A673 (cell line): ENCODE results near the gene CYSTM1.

ENCODE experiments used
- CTCF ChIP-seq: fragments of 300-800, 200-600 bp; sonication (generic); conservative IDR thresholded peaks from 2 replicates; pipeline ENCODE4 v1.5.1; 2017; ENCODE audit warnings: low read depth, mild to moderate bottlenecking, antibody characterized with exemption, low read length, moderate library complexity, mixed read lengths
- EZH2 ChIP-seq: fragments of 200-600 bp; sonication (generic); IDR thresholded peaks from 2 replicates; pipeline ENCODE4 v1.6.1; 2017; ENCODE audit warnings: borderline replicate concordance, low read depth, mild to moderate bottlenecking, mixed read lengths, antibody characterized with exemption, low read length; ENCODE audit not compliant: poor library complexity, severe bottlenecking

DNA sequence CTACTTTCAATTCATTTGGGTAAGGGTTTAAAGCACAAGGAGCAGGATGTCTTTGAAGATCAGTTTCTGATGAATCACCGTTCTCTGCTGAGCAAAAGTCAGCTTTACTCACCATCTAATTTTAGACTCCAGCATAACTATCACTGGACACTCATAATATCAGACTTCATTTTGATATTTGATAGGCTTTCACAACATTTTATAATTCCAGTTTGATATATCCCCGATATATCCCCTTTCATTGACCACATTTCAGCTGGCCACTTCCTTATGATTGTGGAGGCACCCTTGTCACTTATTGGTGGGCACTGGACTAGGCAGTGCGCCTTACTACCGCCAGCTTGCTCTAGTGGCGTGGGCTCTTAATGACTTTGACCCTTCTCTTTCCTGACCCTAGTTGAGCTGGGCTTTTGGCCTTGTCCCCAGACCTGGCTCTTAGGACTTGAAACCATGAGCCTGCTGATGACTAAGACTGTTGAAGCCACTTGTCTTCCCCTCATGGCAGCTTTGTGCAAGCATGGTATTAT, 46.8 kb downstream of the CYSTM1 start:
- TF ChIP-seq CTCF (no peak), EZH2 (no peak)
